Keratinocyte (primary cell): Measurements from ENCODE around the gene ADGRV1.

Source experiments
- CTCF ChIP-seq, 3 experiments: IDR thresholded peaks in 1 of 3; conservative IDR thresholded peaks in 1 of 3; optimal IDR thresholded peaks in 1 of 3; 2 replicates in 2 of 3; 3 replicates in 1 of 3; pipeline versions ENCODE3 to v1.5.1; 2011; ENCODE audit warnings: low read length in 3 of 3, mild to moderate bottlenecking in 3 of 3, moderate library complexity in 2 of 3, control low read depth in 1 of 3, inconsistent platforms in 1 of 3; ENCODE audit not compliant: insufficient read depth in 2 of 3; ENCODE audit errors: extremely low read depth in 1 of 3
- EZH2 ChIP-seq: IDR thresholded peaks from one replicate; pipeline ENCODE4 v1.6.1; 2012; ENCODE audit warnings: inconsistent platforms, mild to moderate bottlenecking, low read length, moderate library complexity

DNA sequence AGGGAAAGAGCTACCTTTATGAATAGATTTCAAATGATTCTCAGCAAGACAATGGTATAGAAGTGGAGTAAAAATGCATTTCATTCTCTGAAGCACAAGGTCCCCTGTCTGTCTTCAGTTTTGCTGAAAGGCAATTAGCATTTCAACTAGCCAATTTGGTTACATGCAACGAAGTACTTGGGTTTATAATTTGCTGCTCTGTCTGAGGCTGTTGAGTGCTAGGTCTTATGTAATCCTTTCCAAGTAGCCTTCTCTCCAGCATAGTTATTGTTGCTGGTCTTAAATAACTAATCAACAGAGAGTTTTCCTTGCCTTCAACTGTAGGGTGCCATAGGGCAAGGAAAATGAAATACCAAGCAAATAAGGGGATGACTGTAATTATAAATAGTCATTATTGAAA, 4.5 kb downstream of the ADGRV1 start:
- TF ChIP-seq CTCF (optimal IDR thresholded peaks at IDR 0.05 in 1 of 3, IDR thresholded peaks at IDR 0.05 in 1 of 3, conservative IDR thresholded peaks at IDR 0.05 in 1 of 3; ENCODE audit: extremely low read depth in 1 of 3, insufficient read depth in 2 of 3, low read length in 3 of 3), result no peak
- no peak for TF ChIP-seq EZH2
